GM23338 (cell line): ENCODE results near the gene OSBPL6. TPM values are rescaled to one million over a fixed set of nuclear protein-coding genes. Genes with fewer than 3 reads are reported as not detected.

Experiments
- ATAC-seq: fragments of 200-7000 bp; cut with Tn5 transposase; 3 replicates; pipeline ENCODE4 v1.9.1; 2020
- DNase-seq: peaks from one replicate; pipeline ENCODE4 v3.0.0-alpha.2; 2015; ENCODE audit warnings: low spot score
- H2AFZ ChIP-seq: fragments of 200-600 bp; sonication (generic); 2 replicates; pipeline ENCODE4 v1.8.0; 2016; ENCODE audit warnings: antibody characterized with exemption, mild to moderate bottlenecking, moderate library complexity
- H3F3A ChIP-seq: fragments of 200-600 bp; sonication (generic); replicated peaks from 2 replicates; pipeline ENCODE4 v1.8.0; 2017; ENCODE audit warnings: antibody characterized with exemption, mixed run types, low read depth
- H3K27ac ChIP-seq: fragments of 200-600 bp; sonication (generic); 2 replicates; pipeline ENCODE4 v1.6.1; 2016; ENCODE audit warnings: low read depth
- H3K27me3 ChIP-seq: fragments of 200-600 bp; sonication (generic); 2 replicates; pipeline ENCODE4 v1.8.0; 2016; ENCODE audit warnings: mild to moderate bottlenecking, mixed run types, moderate library complexity; ENCODE audit not compliant: insufficient read depth
- H3K36me3 ChIP-seq: fragments of 200-600 bp; sonication (generic); 2 replicates; pipeline ENCODE4 v1.8.0; 2016; ENCODE audit warnings: mild to moderate bottlenecking; ENCODE audit not compliant: insufficient read depth
- H3K4me1 ChIP-seq: fragments of 200-600 bp; sonication (generic); 2 replicates; pipeline ENCODE4 v1.8.0; 2016; ENCODE audit warnings: mild to moderate bottlenecking, moderate library complexity; ENCODE audit not compliant: insufficient read depth
- H3K4me2 ChIP-seq: fragments of 200-600 bp; sonication (generic); 2 replicates; pipeline ENCODE4 v1.7.1; 2017; ENCODE audit warnings: mixed run types
- H3K4me3 ChIP-seq: fragments of 200-600 bp; sonication (generic); 2 replicates; pipeline ENCODE4 v1.6.1; 2016; ENCODE audit warnings: mixed run types
- H3K79me2 ChIP-seq: fragments of 200-600 bp; sonication (generic); replicated peaks from 2 replicates; pipeline ENCODE4 v1.8.0; 2017; ENCODE audit warnings: mild to moderate bottlenecking; ENCODE audit not compliant: insufficient read depth
- H3K9me2 ChIP-seq: fragments of 200-600 bp; sonication (generic); 2 replicates; pipeline ENCODE4 v1.8.0; 2017; ENCODE audit not compliant: insufficient read depth
- H4K20me1 ChIP-seq: fragments of 200-600 bp; sonication (generic); replicated peaks from 2 replicates; pipeline ENCODE4 v1.8.0; 2017; ENCODE audit warnings: mild to moderate bottlenecking; ENCODE audit not compliant: insufficient read depth
- H3K27ac Mint-ChIP-seq: 2 replicates; pipeline ENCODE4 v1.8.0; 2020; ENCODE audit warnings: inconsistent platforms, mild to moderate bottlenecking, moderate library complexity, mixed read lengths
- H3K27me3 Mint-ChIP-seq: 3 replicates; pipeline ENCODE4 v1.8.0; 2022; ENCODE audit warnings: low read depth, mild to moderate bottlenecking, moderate library complexity, mixed read lengths, inconsistent platforms; ENCODE audit not compliant: insufficient read depth, poor library complexity
- H3K36me3 Mint-ChIP-seq: 3 replicates; pipeline ENCODE4 v1.8.0; 2021; ENCODE audit warnings: low read depth, mild to moderate bottlenecking, inconsistent platforms, moderate library complexity, mixed read lengths
- H3K4me1 Mint-ChIP-seq: 3 replicates; pipeline ENCODE4 v1.8.0; 2020; ENCODE audit warnings: mild to moderate bottlenecking, inconsistent platforms, mixed read lengths
- H3K4me3 Mint-ChIP-seq: 3 replicates; pipeline ENCODE4 v1.8.0; 2021; ENCODE audit warnings: moderate library complexity, mild to moderate bottlenecking, inconsistent platforms, mixed read lengths
- H3K9me3 Mint-ChIP-seq: 3 replicates; pipeline ENCODE4 v1.8.0; 2020; ENCODE audit warnings: moderate library complexity, mild to moderate bottlenecking, inconsistent platforms, mixed read lengths
- CREB1 ChIP-seq: fragments of 250-450 bp; sonication (Bioruptor Pico); IDR thresholded peaks from 2 replicates; pipeline ENCODE4 v1.5.0; 2020; ENCODE audit warnings: low read depth, mild to moderate bottlenecking, moderate library complexity
- EZH2 ChIP-seq: fragments of 200-600 bp; sonication (generic); IDR thresholded peaks from one replicate; pipeline ENCODE4 v1.8.0; 2017; ENCODE audit warnings: antibody characterized with exemption, mild to moderate bottlenecking, low read depth; ENCODE audit not compliant: unreplicated experiment
- EZH2phosphoT487 ChIP-seq: fragments of 200-600 bp; sonication (generic); IDR thresholded peaks from one replicate; pipeline ENCODE4 v1.8.1; 2018; ENCODE audit warnings: antibody characterized with exemption; ENCODE audit not compliant: unreplicated experiment
- JUNB ChIP-seq: IDR thresholded peaks from one replicate; pipeline ENCODE4 v1.6.1; 2016; ENCODE audit warnings: antibody characterized with exemption; ENCODE audit not compliant: unreplicated experiment
- NANOG ChIP-seq: IDR thresholded peaks from 2 replicates; pipeline ENCODE4 v1.6.1; 2016; ENCODE audit warnings: antibody characterized with exemption, borderline replicate concordance
- POLR2AphosphoS5 ChIP-seq: IDR thresholded peaks from 2 replicates; pipeline ENCODE4 v1.6.1; 2016; ENCODE audit warnings: antibody characterized with exemption, low read depth
- STAT1 ChIP-seq: IDR thresholded peaks from one replicate; pipeline ENCODE4 v1.6.1; 2016; ENCODE audit warnings: antibody characterized with exemption; ENCODE audit not compliant: unreplicated experiment
- ZNF114 ChIP-seq: fragments of 250-450 bp; sonication (Bioruptor Pico); IDR thresholded peaks from 2 replicates; pipeline ENCODE4 v1.5.0; 2020; ENCODE audit warnings: mild to moderate bottlenecking, moderate library complexity
- ZNF331 ChIP-seq: fragments of 250-450 bp; sonication (Bioruptor Pico); IDR thresholded peaks from 2 replicates; pipeline ENCODE4 v1.5.0; 2020; ENCODE audit warnings: low read depth, mild to moderate bottlenecking, moderate library complexity
- polyA plus RNA-seq: library from polyadenylated mRNA; unstranded; fragments of >200 nt; fragmentation: Nextera tagmentation; extraction: Ambion mirVana; gene quantifications from 2 replicates; pipeline ENCODE4 v1.2.1, GENCODE V29; 2016
- total RNA-seq: library from RNA; depleted of rRNA; stranded (reverse); fragments of >200 nt; shearing (Covaris generic); gene quantifications from 2 replicates; pipeline ENCODE4 v1.2.3, GENCODE V29; 2014
- TF ChIP-seq, protein P1 (sequence below): IDR thresholded peaks from 2 replicates; pipeline ENCODE4 v1.6.1; 2016; ENCODE audit warnings: antibody characterized with exemption
- TF ChIP-seq, protein P2 (sequence below): IDR thresholded peaks from one replicate; pipeline ENCODE4 v1.6.1; 2018; ENCODE audit warnings: antibody characterized with exemption; ENCODE audit not compliant: unreplicated experiment
- TF ChIP-seq, protein P3 (sequence below), 2 experiments: fragments of 200-600 bp in 1 of 2; sonication (generic) in 1 of 2; conservative IDR thresholded peaks; 2 replicates each; pipeline versions ENCODE4 v1.5.1 to v1.6.1; 2016 to 2017; ENCODE audit warnings: antibody characterized with exemption in 2 of 2, low read depth in 2 of 2, mild to moderate bottlenecking in 2 of 2, moderate library complexity in 1 of 2
- TF ChIP-seq, protein P4 (sequence below): fragments of 250-450 bp; sonication (Bioruptor Pico); IDR thresholded peaks from 2 replicates; pipeline ENCODE4 v1.5.0; 2020; ENCODE audit warnings: mild to moderate bottlenecking, moderate library complexity

OSBPL6 gene
- total and polyA plus RNA-seq, 2 experiments from 2014 or later, result 6.0 to 8.5 TPM

DNA sequence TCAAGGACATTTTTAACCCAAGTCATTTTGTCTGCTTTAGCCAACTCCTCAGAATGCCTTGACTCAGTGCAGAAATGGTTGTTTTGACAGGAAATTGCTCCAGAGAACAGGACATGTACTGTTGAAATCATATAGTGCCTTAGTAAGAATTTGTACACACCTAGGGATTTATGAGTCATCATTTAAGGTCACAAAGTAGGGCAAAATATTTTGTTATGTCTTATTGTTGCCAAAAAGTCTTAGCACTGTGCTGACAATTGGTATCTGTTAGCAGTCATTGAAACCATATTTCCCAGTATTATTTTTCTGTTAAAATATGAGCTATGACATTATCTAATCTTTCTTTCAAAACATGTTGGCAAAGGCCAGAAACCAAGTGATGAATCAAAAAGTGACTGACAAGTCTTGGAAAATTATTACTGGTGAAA, 104.5 kb downstream of the OSBPL6 start:
- no peaks in the 10 kb centered on the region; the same call in 1 of the 2 replicates for H3K9me2 ChIP-seq
- no peaks in the 10 kb centered on the region for H3K9me3 Mint-ChIP-seq
- no peaks in the 10 kb centered on the region for H3K4me1 ChIP-seq
- no peak overlapping the region for H3K4me3 ChIP-seq
- H2AFZ ChIP-seq, result no peak overlapping the region
- H3K36me3 Mint-ChIP-seq, result no peaks in the 10 kb centered on the region
- no peak overlapping the region for H3K4me2 ChIP-seq
- H3K27ac ChIP-seq, result no peak overlapping the region
- no peaks in the 10 kb centered on the region for H3K79me2 ChIP-seq
- H3K27me3 ChIP-seq, result no peaks in the 10 kb centered on the region
- TF ChIP-seq, protein P1, sequence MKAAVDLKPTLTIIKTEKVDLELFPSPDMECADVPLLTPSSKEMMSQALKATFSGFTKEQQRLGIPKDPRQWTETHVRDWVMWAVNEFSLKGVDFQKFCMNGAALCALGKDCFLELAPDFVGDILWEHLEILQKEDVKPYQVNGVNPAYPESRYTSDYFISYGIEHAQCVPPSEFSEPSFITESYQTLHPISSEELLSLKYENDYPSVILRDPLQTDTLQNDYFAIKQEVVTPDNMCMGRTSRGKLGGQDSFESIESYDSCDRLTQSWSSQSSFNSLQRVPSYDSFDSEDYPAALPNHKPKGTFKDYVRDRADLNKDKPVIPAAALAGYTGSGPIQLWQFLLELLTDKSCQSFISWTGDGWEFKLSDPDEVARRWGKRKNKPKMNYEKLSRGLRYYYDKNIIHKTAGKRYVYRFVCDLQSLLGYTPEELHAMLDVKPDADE, result no peak
- TF ChIP-seq POLR2AphosphoS5, result no peak
- no peak for TF ChIP-seq EZH2
- TF ChIP-seq NANOG, result no peak
- TF ChIP-seq ZNF331 (CRISPR knock-in tag), result no peak
- no peak for TF ChIP-seq CREB1 (CRISPR knock-in tag)
- no peak for TF ChIP-seq STAT1
- no peak for TF ChIP-seq EZH2phosphoT487
- TF ChIP-seq JUNB, result no peak
- TF ChIP-seq, protein P2, sequence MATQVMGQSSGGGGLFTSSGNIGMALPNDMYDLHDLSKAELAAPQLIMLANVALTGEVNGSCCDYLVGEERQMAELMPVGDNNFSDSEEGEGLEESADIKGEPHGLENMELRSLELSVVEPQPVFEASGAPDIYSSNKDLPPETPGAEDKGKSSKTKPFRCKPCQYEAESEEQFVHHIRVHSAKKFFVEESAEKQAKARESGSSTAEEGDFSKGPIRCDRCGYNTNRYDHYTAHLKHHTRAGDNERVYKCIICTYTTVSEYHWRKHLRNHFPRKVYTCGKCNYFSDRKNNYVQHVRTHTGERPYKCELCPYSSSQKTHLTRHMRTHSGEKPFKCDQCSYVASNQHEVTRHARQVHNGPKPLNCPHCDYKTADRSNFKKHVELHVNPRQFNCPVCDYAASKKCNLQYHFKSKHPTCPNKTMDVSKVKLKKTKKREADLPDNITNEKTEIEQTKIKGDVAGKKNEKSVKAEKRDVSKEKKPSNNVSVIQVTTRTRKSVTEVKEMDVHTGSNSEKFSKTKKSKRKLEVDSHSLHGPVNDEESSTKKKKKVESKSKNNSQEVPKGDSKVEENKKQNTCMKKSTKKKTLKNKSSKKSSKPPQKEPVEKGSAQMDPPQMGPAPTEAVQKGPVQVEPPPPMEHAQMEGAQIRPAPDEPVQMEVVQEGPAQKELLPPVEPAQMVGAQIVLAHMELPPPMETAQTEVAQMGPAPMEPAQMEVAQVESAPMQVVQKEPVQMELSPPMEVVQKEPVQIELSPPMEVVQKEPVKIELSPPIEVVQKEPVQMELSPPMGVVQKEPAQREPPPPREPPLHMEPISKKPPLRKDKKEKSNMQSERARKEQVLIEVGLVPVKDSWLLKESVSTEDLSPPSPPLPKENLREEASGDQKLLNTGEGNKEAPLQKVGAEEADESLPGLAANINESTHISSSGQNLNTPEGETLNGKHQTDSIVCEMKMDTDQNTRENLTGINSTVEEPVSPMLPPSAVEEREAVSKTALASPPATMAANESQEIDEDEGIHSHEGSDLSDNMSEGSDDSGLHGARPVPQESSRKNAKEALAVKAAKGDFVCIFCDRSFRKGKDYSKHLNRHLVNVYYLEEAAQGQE, result no peak
- TF ChIP-seq ZNF114 (CRISPR knock-in tag), result no peak
- TF ChIP-seq, protein P3, sequence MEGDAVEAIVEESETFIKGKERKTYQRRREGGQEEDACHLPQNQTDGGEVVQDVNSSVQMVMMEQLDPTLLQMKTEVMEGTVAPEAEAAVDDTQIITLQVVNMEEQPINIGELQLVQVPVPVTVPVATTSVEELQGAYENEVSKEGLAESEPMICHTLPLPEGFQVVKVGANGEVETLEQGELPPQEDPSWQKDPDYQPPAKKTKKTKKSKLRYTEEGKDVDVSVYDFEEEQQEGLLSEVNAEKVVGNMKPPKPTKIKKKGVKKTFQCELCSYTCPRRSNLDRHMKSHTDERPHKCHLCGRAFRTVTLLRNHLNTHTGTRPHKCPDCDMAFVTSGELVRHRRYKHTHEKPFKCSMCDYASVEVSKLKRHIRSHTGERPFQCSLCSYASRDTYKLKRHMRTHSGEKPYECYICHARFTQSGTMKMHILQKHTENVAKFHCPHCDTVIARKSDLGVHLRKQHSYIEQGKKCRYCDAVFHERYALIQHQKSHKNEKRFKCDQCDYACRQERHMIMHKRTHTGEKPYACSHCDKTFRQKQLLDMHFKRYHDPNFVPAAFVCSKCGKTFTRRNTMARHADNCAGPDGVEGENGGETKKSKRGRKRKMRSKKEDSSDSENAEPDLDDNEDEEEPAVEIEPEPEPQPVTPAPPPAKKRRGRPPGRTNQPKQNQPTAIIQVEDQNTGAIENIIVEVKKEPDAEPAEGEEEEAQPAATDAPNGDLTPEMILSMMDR (conservative IDR thresholded peaks at IDR 0.05; ENCODE audit: low read depth in 2 of 2), result no peak
- TF ChIP-seq, protein P4, sequence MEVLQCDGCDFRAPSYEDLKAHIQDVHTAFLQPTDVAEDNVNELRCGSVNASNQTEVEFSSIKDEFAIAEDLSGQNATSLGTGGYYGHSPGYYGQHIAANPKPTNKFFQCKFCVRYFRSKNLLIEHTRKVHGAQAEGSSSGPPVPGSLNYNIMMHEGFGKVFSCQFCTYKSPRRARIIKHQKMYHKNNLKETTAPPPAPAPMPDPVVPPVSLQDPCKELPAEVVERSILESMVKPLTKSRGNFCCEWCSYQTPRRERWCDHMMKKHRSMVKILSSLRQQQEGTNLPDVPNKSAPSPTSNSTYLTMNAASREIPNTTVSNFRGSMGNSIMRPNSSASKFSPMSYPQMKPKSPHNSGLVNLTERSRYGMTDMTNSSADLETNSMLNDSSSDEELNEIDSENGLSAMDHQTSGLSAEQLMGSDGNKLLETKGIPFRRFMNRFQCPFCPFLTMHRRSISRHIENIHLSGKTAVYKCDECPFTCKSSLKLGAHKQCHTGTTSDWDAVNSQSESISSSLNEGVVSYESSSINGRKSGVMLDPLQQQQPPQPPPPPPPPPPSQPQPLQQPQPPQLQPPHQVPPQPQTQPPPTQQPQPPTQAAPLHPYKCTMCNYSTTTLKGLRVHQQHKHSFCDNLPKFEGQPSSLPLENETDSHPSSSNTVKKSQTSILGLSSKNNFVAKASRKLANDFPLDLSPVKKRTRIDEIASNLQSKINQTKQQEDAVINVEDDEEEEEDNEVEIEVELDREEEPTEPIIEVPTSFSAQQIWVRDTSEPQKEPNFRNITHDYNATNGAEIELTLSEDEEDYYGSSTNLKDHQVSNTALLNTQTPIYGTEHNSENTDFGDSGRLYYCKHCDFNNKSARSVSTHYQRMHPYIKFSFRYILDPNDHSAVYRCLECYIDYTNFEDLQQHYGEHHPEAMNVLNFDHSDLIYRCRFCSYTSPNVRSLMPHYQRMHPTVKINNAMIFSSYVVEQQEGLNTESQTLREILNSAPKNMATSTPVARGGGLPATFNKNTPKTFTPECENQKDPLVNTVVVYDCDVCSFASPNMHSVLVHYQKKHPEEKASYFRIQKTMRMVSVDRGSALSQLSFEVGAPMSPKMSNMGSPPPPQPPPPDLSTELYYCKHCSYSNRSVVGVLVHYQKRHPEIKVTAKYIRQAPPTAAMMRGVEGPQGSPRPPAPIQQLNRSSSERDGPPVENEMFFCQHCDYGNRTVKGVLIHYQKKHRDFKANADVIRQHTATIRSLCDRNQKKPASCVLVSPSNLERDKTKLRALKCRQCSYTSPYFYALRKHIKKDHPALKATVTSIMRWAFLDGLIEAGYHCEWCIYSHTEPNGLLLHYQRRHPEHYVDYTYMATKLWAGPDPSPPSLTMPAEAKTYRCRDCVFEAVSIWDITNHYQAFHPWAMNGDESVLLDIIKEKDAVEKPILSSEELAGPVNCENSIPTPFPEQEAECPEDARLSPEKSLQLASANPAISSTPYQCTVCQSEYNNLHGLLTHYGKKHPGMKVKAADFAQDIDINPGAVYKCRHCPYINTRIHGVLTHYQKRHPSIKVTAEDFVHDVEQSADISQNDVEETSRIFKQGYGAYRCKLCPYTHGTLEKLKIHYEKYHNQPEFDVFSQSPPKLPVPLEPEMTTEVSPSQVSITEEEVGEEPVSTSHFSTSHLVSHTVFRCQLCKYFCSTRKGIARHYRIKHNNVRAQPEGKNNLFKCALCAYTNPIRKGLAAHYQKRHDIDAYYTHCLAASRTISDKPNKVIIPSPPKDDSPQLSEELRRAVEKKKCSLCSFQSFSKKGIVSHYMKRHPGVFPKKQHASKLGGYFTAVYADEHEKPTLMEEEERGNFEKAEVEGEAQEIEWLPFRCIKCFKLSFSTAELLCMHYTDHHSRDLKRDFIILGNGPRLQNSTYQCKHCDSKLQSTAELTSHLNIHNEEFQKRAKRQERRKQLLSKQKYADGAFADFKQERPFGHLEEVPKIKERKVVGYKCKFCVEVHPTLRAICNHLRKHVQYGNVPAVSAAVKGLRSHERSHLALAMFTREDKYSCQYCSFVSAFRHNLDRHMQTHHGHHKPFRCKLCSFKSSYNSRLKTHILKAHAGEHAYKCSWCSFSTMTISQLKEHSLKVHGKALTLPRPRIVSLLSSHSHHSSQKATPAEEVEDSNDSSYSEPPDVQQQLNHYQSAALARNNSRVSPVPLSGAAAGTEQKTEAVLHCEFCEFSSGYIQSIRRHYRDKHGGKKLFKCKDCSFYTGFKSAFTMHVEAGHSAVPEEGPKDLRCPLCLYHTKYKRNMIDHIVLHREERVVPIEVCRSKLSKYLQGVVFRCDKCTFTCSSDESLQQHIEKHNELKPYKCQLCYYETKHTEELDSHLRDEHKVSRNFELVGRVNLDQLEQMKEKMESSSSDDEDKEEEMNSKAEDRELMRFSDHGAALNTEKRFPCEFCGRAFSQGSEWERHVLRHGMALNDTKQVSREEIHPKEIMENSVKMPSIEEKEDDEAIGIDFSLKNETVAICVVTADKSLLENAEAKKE (CRISPR knock-in tag), result no peak
- H3K27me3 Mint-ChIP-seq, result no peaks in the 10 kb centered on the region
- no peak overlapping the region for H3K4me3 Mint-ChIP-seq
- peaks cover 4% of the 10 kb centered on the region; the same call in 2 of the 3 replicates for H3K4me1 Mint-ChIP-seq
- H3K36me3 ChIP-seq, result no peaks in the 10 kb centered on the region
- H3K27ac Mint-ChIP-seq, result no peak overlapping the region
- ATAC-seq, result no peak
- H3F3A ChIP-seq, result no peaks in the 10 kb centered on the region
- no peak for DNase-seq
- H4K20me1 ChIP-seq, result 0 out of 2 replicates have a peak, but pooled peaks cover 2% of the 10 kb centered on the region
